Gastrocnemius medialis (tissue), 4 donors: ENCODE measurements around the gene FMN2.

Experiments used
- CTCF ChIP-seq, 5 experiments: fragments of 450-650 bp in 3 of 5; fragments of 200-600 bp in 2 of 5; sonication (generic) in 2 of 5; IDR thresholded peaks in 4 of 5; conservative IDR thresholded peaks in 1 of 5; 1 replicate in 4 of 5; 2 replicates in 1 of 5; pipeline ENCODE4 v1.5.1; 2016 to 2019; ENCODE audit warnings: antibody characterized with exemption in 5 of 5, mild to moderate bottlenecking in 3 of 5, moderate library complexity in 3 of 5
- POLR2A ChIP-seq, 2 donors: fragments of 450-650 bp; IDR thresholded peaks; one replicate each; pipeline ENCODE4 v1.6.1; 2017; ENCODE audit warnings: antibody characterized with exemption in 2 of 2, mild to moderate bottlenecking in 2 of 2, moderate library complexity in 2 of 2

- TF ChIP-seq CTCF (IDR thresholded peaks at IDR 0.05 in 4 of 5, conservative IDR thresholded peaks at IDR 0.05 in 1 of 5) (no peak), POLR2A (IDR thresholded peaks at IDR 0.05) (no peak)
Observed at GRCh38 chr1:240173836-240174235, 82.2 kb downstream of the FMN2 start.
